DMS 273 (cell line): ENCODE data around the gene LILRB2.
"Not testable (repeated sequence)": the region's sequence is repeated elsewhere in the genome, so short reads cannot be mapped to it uniquely, and the experiment has no call there.

ENCODE experiments used
- DNase-seq: peaks from one replicate; lab custom pipeline; 2025; ENCODE audit not compliant: unreplicated experiment; lab: John Stamatoyannopoulos, UW

The LILRB2 gene

DNA sequence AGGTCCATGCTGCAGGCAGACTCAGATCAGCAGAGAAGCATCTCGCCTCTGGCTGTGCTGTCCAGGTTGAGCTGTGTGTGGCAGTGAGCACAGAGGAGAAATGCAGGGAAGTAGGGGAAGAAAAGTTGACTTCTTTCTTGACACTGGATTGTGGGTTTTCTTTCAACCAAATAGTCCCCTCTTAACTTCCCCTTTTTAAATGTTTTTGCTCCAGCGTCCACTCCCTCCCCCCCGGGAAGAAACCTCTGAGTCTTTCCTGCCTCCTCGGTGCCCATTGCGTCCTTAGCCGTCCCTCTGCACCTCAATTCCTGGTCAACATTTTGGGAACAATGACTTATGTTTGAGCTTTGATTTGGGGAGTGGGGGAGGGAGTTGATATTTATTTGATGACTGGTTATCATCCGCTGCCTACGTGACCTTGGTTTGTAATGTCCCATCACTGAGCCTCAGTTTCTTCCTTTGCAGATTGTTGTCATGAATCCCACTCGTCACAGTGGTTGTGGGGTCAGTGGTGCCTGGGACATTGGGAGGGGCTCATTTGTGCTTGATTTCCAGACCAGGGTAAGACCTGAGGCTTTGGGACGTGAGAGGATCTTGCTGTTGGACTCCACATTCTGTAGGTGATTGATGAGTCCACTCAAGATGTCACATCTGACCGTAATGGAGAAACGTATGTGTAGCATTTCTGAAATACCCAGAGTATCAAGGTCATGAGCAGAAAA lies at the start of gene LILRB2:
Gene LILRB2, minus strand, starts transcription at position 104 of the 722 bp plus-strand sequence. CDS start 614 bp downstream, outside the sequence.
- no peak for DNase-seq

GRCh38 chr19:54329476-54330165 lies 48.7 kb upstream of the LILRB2 start:
- no peak for DNase-seq

DNA sequence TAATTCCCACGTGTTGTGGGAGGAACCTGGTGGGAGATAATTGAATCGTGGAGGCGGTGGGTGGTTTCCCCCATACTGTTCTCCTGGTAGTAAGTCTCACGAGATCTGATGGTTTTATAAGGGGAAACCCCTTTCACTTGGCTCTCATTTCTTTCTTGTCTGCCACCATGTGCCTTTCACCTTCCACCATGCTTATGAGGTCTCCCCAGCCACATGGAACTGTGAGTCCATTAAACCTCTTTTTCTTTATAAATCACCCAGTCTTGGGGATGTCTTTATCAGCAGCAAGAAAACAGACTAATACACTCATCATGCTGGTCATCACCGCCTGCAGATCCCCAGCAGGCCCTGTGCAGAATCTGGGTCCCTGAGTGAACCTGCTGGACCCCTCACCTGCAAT lies 47.9 kb upstream of the LILRB2 start:
- DNase-seq = not testable (repeated sequence)

DNA sequence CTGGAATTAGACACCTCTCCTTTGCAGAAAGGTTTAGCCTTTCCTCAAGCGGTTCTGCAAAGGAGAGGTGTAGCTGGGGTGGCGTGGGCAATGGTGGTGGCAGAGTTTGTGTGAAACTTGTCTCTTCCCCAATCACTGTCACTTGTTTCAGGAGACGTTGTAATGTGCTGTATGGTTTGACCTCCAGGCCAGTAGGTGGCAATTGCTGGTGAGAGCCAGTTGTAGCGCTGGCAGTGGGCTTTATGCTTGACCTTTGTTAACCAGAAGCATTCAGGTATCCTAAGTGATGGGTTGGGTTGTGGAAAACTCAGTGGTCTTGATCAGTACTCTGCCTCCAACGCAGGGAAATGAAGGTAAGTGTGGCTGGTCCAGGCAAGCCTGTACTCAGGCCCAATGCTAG lies 44.7 kb upstream of the LILRB2 start:
- DNase-seq = no peak

DNA sequence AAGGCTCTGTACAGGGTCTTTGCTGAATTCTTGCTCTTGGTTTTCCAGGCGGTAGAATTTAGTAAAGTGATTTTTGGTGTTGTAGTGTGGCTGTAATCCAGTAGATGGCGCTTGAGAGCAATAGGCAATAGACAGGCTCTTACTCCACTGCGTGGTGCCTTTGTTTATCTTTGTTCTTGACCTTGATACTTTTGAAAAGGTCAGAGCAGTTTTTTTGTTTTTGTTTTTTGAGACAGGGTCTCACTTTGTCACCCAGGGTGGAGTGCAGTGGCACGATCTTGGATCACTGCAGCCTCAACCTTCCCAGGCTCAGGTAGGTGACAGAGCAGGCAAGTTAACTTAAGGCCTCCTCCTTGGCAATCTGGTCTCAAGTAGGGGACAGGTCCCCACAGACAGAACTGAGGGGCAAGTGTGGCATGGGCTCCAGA lies 44.3 kb upstream of the LILRB2 start:
- DNase-seq = peak; percentile 72

DNA sequence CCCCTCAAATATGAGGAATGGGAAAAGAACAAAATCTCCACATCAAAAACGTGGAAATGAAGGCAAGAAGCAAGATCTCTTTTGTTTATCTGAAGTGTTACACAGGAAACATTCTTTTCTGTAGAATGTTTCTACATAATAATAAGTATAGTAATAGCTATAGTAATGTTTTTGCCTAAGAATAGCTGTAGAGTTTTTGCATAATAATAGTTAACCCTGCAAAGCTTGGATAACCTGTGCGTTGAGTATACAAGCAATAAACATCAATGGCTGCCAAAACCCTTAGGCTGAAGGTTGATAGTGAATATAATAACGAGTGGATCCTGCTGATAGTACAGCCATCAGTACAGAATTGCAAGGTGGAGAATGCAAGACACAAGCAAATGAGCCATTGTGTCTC lies 43.2 kb upstream of the LILRB2 start:
- DNase-seq = no peak

DNA sequence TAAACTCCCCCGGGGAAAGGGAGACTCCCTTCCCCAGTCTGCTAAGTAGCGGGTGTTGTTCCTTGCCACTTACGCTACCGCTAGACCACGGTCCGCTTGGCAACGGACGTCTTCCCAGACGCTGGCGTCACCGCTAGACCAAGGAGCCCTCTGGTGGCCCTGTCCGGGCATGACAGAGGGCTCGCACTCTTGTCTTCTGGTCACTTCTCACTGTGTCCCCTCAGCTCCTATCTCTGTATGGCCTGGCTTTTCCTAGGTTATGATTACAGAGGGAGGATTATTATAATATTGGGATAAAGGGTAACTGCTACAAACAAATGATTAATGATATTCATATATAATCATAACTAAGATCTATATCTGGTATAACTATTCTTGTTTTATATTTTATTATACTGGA lies 42.0 kb upstream of the LILRB2 start:
- not testable (repeated sequence) for DNase-seq

DNA sequence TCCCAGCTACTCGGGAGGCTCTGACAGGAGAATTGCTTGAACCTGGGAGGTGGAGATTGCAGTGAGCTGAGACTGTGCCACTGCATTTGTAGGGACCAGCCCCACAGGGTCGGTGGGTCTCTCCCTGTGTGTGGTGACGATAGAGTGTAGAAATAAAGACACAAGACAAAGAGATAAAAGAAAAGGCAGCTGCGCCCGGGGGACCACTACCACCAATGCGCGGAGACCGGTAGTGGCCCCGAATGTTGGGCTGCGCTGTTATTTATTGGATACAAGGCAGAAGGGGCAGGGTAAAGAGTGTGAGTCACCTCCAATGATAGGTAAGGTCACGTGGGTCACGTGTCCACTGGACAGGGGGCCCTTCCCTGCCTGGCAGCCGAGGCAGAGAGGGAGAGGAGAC lies 41.4 kb upstream of the LILRB2 start:
- DNase-seq = not testable (repeated sequence)

- DNase-seq = no peak
Observed at GRCh38 chr19:54319892-54320670, 39.2 kb upstream of the LILRB2 start.

DNA sequence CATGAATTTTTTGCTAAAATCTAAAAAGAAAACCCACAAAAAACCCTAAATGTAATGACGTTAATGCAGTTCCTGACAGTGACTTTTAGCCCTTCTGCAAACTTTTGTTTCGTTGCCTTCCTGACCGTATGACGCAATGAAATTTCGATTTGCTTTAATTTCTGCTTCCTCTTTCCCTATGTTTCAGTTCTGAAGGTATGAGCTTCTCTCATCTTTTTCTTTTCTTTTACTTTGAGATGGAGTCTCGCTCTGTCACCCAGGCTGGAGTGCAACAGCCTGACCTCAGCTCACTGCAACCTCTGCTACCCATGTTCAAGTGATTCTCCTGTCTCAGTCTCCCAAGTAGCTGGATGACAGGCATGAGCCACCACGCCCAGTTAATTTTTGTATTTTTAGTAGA lies 38.1 kb upstream of the LILRB2 start:
- no peak for DNase-seq

GRCh38 chr19:54317965-54318240 lies 37.0 kb upstream of the LILRB2 start:
- DNase-seq = no peak

DNA sequence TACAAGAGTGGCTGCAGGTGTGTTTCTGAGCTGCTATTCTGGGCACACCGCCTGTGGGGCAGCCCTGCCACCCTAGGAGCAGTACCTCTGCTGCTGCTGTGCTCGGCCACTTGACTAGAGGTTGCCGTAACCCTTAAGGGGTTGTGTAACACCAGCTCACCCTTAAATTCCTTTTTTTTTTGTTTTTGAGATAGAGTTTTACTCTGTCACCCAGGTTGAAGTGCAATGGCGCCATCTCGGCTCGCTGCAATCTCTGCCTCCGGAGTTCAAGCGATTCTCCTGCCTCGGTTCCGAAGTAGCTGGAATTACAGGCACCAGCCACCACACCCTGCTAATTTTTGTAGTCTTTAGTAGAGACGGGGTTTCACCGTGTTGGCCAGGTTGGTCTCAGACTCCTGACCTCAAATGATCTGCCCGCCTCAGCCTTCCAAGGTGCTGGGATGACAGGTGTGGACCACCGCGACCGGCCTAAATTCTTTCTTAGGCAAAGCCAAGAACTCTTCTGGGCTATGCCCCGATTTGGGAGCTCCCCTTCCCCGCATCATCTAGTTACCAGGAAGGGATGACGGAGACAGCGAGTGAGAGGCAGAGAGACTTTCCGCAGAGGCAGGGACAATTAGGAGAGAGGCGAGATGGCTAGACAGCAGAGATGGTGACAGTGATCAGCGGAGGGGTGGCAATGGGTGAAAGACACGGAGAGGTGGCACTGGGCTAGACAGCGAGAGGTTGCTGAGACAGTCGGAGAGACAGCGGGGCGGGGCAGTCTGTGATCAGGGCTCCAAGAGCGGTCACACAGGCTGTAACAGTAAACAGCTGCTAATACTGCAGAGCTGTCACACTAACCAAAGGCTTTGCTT lies 36.4 kb upstream of the LILRB2 start:
- no peak for DNase-seq

GRCh38 chr19:54316746-54317107 lies 35.8 kb upstream of the LILRB2 start:
- DNase-seq = peak; percentile 47

DNA sequence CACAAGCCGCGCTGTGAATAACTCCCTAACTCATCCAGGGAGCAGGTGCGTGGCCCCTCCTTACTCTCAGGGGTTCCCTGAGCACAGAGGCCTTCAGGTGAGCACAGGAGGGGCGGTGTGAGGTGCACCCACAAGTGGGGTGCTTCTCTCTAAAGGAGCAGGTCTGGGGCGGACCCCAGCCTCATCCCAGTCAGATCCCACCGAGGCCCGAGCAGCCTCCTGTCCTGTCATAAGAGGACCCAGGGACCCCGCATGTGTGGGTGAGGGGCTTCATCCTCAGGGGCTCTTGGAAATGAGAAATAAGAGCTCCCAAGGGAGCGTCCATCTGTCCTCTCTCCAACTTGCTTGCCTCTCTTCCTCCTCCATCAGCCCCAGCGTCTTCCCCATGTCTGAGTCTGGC lies 35.0 kb upstream of the LILRB2 start:
- no peak for DNase-seq

GRCh38 chr19:54312436-54313377 lies 31.8 kb upstream of the LILRB2 start, which contains the start of gene LILRA5:
TSS of gene LILRA5 (minus strand) at chr19:54313166. CDS start at chr19:54313019, 147 bp downstream.
- DNase-seq = no peak

GRCh38 chr19:54312011-54312410 lies 31.1 kb upstream of the LILRB2 start:
- DNase-seq = no peak

- no peak for DNase-seq
Observed at GRCh38 chr19:54311486-54311885, 30.6 kb upstream of the LILRB2 start.

- DNase-seq = no peak
Observed at GRCh38 chr19:54310543-54310942, 29.6 kb upstream of the LILRB2 start.

DNA sequence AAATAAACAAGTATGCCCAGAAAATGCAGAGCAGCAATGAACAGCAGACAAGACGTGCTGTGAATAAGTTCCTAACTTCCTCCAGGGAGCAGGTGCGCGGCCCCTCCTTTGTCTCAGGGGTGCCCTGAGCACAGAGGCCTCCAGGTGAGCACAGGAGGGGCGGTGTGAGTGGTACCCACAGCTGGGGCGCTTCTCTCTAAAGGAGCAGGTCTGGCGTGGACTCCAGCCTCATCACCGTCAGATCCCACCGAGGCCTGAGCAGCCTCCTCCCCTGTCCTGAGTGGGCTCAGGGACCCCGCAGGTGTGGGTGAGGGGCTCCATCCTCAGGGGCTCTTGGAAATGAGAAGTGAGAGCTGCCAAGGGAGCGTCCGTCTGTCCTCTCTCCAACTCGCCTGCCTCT lies 28.9 kb upstream of the LILRB2 start:
- DNase-seq = no peak
